Vagina (tissue), 2 donors: ENCODE measurements around the gene TRIM3.

Experiments used
- CTCF ChIP-seq, 3 experiments: fragments of 450-650 bp in 2 of 3; fragments of 200-600 bp in 1 of 3; sonication (generic) in 1 of 3; IDR thresholded peaks; one replicate each; pipeline ENCODE4 v1.5.1; 2017 to 2019; ENCODE audit warnings: antibody characterized with exemption in 3 of 3, mild to moderate bottlenecking in 2 of 3, moderate library complexity in 2 of 3
- POLR2A ChIP-seq, 2 donors: fragments of 450-650 bp; IDR thresholded peaks; one replicate each; pipeline ENCODE4 v1.6.1; 2017; ENCODE audit warnings: antibody characterized with exemption in 2 of 2, mild to moderate bottlenecking in 2 of 2, moderate library complexity in 2 of 2

GRCh38 chr11:6498544-6498943, 24.8 kb upstream of the TRIM3 start:
- TF ChIP-seq POLR2A (IDR thresholded peaks at IDR 0.05) = no peak
- no peak for TF ChIP-seq CTCF (IDR thresholded peaks at IDR 0.05)
